GM18909 (cell line): ENCODE results near the gene GFOD1.
"Not testable (repeated sequence)": the region's sequence is repeated elsewhere in the genome, so short reads cannot be mapped to it uniquely, and the experiment has no call there.

Source experiments
- ATAC-seq: cut with Tn5 transposase; IDR thresholded peaks from one replicate; pipeline ENCODE4 v1.9.1; 2021; ENCODE audit warnings: mild to moderate bottlenecking; ENCODE audit not compliant: unreplicated experiment, poor library complexity

The GFOD1 gene

GRCh38 chr6:13447949-13448724 lies 39.3 kb downstream of the GFOD1 start:
- no peak for ATAC-seq

DNA sequence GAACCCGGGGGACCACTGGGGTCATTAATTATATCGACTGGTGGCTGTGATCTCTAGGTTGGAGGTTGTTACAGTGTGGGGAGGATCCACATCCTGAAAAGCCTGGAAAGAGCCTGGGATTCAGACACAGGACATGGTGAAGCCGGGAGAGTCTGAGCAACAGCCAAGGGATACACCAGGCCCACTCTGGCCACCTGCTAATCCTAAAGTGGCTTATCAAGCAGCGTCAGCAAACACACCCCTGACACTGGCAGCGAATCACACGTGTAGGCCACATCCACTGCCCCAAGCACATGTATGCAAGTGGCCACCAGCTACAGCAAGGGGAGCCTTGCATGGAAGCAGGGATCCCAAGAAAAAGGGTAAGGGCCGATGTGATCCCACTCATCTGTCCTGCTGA lies 41.0 kb downstream of the GFOD1 start:
- no peak for ATAC-seq

GRCh38 chr6:13445744-13446115 lies 41.7 kb downstream of the GFOD1 start:
- no peak for ATAC-seq

DNA sequence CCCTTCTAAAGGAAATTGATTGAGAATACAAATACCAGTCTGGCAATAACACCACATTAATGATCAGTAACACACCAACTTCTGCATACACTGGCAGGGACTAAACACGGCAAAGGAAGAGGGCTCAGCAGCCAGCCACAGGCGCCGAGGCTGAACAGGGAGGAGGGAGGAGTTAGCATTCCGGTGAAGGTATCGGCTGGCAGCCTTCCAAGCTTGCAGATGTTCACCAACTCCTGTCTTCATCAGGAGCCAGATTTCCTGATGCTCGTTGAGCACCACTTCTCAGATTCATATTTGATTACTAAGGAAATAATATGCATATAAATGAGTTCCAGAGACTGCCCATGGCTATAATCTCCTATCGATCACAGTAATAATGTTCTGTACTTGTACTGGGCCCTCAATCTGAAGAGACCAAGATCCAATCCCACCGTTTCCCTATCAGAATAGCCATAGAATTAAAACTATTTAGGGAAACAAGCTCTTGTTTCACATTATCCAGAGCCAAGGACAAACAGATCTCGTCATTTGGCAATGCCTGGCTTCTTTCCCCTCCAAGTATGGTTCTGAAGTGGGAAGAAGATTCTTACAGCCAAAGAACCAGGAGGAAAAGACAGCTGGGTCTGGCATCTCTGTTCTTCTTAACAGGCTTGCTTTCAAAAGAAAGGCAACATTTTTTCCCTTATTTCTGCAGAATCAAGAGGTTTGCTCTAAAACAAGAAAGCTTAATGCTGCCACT lies 42.2 kb downstream of the GFOD1 start:
- ATAC-seq = no peak

GRCh38 chr6:13444604-13445003 lies 42.8 kb downstream of the GFOD1 start:
- no peak for ATAC-seq

- not testable (repeated sequence) for ATAC-seq
Measured at GRCh38 chr6:13443978-13444377, 43.4 kb downstream of the GFOD1 start.

DNA sequence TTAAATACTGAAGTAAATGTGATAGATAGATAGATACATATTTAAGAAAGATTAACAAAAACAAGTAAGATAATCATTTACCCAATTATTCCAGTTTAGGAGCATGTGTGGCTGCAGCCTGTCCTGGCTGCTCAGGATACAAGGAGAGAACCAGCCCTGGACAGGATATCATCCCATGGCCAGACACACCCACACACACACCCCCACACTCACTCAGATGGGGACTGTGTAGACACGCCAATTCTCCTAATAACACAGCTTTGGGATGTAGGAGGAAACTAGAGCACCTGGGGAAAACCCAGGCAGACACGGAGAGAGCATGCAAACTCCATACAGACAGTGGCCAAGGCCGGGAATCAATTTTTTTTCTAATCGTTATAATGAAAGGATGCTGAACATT lies 45.6 kb downstream of the GFOD1 start:
- ATAC-seq = no peak

GRCh38 chr6:13439644-13440043 lies 47.8 kb downstream of the GFOD1 start:
- no peak for ATAC-seq

GRCh38 chr6:13438126-13438525 lies 49.3 kb downstream of the GFOD1 start:
- ATAC-seq = no peak

DNA sequence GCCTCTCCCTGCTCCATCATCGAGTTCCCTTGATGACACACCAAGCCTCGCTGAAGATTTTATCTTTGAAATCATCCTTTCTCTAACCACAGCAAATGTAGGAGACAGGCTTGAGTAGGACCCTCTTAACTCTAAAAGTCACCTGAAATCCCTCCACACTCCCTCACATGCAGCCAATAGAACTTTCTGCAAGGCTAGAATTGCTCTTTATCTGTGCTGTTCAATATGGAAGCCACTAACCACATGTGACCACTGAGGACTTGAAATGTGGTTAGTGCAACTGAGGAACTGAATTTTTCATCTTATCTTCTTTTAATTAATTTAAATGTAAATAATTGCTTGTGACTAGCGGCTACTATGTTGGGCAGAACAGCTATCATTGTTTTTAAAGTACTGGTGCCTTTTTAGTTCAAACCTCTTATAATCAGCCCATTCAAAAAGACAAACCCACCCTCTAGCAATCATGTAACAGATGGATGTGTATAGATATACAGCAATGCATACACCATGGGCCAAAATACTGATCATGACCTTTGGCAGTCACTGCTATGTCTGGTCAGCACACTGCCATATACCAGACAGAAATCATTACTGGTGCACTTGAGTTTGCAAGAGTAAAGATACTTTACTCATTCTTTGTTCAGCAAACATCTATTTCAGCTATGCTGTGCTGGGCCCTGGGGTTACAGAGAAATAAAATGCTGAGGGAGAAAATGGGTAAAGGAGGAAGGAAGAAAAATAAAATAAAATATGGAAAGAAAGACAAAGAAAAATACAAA lies 50.0 kb downstream of the GFOD1 start:
- ATAC-seq = no peak

DNA sequence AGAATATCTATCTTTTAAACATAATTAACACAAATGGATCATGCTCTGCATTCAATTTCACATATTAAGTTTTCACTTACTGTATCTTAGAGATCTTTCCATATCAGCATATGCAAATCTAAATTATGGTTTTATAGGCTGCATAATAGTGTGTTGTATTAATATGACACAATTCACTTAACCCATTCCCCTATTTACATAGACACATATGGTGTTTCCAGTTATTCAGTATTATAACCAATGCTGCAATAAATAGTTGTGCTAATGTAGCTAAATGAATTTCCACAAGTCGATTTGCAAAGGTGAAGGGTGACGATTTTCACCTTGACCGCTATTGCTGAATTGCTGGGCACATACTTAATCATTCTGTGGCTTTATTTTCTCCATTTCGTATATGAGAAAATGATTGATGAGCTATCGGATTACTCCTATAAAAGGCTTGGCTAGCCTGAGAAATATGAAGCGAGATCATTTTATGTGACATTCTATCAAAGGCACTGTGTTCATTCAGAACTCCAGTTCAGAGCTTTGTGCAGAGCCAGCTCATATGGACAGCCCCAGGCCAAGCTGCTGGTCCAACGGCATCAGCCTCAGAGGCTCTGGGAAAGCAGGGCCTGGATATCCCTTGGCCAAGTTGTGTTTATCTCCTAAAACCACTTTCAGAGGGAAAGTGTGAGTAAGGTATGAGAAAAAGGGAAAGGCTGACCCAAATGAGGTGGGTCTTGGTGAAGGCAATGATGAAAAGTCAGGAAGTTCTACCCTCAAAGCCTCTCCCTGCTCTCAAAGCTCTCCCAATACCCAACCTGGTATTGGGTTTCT lies 50.8 kb downstream of the GFOD1 start:
- ATAC-seq = no peak

DNA sequence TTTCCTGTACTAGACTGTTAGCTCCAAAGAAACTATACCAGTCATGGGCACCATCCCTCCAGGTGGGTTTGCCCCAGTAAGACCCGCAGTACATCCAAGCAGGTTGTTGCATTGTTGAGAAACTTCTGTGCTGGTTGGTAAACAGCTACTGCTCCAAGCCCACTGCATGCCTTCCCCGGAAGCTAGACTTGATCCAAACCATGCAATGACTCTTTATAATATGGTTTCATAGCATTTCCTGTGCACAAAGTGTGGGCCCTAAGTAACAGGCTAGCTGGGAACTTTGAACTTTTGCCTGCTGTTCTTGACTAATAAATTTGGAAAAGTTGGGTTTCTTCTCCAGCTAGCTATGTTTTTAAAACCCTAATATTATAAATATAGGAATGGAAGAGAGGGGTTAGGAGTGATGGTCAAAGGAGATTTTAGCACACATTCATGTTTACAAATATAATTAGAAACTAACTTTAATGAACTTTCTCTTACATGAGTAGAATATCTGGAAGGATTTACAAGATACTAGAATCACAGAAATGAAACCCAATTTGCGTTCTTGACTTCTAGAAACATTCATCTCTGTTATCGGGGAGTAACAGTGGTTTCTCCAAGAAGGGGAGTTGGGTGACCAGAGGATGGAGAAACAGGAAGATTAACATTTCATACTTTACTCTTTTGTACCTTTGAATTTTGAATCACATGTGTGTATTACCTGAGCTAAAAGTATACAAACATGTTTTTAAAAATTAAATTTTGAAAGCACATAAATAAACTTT lies 51.7 kb downstream of the GFOD1 start:
- ATAC-seq = no peak

DNA sequence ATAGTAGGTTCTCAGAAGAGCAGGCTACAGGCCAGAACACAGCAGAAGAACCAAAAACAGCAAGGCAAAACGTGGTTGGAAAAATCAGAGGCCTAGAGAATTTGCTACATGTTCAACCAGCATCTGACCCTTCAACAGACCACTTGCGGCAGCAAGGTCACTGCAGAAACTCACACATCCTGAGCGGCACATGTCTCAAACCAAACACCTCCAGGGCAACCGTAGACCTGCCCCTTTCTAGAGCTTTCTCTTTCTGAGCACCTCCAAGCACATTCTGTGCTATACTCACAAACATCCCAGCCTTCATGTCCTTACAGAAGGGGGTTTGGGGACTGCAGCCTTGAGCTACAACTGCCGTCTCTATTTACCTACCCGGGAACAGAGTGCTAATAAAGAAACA lies 52.6 kb downstream of the GFOD1 start:
- ATAC-seq = no peak

DNA sequence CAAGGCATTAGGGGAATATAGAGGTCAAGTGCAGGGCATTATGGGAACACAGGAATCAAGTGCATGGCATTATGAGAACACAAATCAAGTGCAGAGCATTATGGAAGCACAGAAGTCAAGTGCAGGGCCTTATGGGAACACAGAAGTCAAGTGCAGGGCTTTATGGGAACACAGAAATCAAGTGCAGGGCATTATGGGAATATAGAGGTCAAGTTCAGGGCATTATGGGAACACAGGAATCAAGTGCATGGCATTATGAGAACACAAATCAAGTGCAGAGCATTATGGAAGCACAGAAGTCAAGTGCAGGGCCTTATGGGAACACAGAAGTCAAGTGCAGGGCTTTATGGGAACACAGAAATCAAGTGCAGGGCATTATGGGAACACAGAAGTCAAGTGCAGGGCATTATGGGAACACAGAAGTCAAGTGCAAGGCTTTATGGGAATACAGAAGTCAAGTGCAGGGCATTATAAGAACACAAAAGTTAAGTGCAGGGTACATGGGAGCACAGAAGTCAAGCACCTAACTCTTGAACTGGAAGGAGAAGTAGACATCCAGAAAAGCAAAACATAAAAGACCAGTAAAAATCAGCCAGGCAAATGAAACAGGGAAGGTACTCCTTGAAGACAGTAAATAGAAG lies 53.1 kb downstream of the GFOD1 start:
- ATAC-seq = not testable (repeated sequence)

GRCh38 chr6:13433709-13434121 lies 53.7 kb downstream of the GFOD1 start:
- no peak for ATAC-seq

DNA sequence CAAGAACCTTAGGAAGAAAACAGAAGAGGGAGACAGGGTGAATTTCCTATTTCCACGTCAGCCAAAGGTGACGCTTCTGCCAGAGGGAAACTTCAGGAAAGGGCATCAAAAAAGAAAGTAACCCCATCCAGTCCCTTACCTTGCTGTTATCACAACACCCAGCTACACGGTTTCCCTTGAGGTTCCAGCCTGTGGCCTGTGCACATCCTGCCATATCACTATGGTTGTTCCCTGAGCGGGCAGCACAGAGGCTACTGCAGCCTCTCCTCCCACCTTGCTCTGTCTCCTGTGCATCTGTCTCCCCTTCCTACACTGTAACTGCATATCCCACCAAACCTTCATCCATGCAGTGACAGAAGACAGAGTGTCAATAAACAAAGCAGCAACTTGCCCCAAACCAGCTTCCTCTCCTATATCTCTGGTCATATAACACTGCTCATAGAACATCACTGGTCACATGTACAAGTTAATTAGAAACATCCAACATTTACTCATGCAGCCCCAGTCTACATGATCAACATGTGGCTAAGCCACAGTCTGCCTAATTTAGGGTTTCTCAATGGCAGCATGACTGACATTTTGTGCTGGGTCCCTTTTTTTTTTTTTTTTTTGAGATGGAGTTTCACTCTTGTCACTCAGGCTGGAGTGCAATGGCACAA lies 54.7 kb downstream of the GFOD1 start:
- no peak for ATAC-seq

GRCh38 chr6:13431861-13432465 lies 55.4 kb downstream of the GFOD1 start:
- no peak for ATAC-seq

DNA sequence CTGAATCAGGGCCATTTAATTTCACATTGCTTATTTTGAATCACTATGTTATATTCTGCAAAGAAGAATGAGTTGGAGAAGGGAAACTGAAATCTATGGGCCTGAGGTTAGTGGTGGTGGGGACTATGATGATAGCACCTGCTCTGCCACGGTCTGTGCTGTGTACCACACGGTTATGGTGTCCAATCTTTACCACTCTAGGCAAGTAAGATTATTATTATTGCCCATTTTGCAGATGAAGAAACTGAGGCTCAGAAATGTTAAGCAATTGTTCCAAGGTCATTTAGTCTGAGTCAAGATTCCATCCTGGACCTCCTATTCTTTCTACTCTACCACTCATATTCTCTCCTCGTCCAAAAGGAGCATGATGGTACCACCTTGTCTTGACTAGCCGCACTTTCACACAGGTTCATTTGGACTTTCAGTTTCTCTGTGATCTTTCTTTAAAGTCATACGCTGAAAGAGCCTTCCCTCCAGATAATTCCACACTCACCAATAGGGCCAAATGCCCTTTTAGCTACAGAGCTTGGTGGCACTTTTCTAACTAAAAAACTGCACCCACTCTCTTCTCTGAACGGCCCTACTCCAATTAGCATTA lies 56.2 kb downstream of the GFOD1 start:
- no peak for ATAC-seq
